Naive B cell (primary cell): ENCODE results near the gene RTN4R. TPM values are rescaled to one million over a fixed set of nuclear protein-coding genes. Genes with fewer than 3 reads are reported as not detected.

ENCODE experiments used
- ATAC-seq, 2 donors: fragments of 150-1000 bp; cut with Tn5 transposase; 2 replicates each; pipeline ENCODE4 v1.10.0; 2021; ENCODE audit warnings: low read depth in 2 of 2, mild to moderate bottlenecking in 2 of 2, moderate library complexity in 2 of 2
- DNase-seq: peaks from one replicate; pipeline ENCODE4 v3.0.0; 2022
- H3K27ac Mint-ChIP-seq, 6 donors: one replicate each; pipeline ENCODE4 v1.8.0; 2020 to 2022; ENCODE audit warnings: mild to moderate bottlenecking in 6 of 6, mixed read lengths in 6 of 6, moderate library complexity in 5 of 6, inconsistent platforms in 2 of 6
- H3K27me3 Mint-ChIP-seq, 3 donors: one replicate each; pipeline ENCODE4 v1.8.0; 2021 to 2022; ENCODE audit warnings: mixed read lengths in 3 of 3, mild to moderate bottlenecking in 1 of 3
- H3K36me3 Mint-ChIP-seq, 2 donors: one replicate each; pipeline ENCODE4 v1.8.0; 2020 to 2022; ENCODE audit warnings: mixed read lengths in 2 of 2, inconsistent platforms in 1 of 2, mild to moderate bottlenecking in 1 of 2
- H3K4me1 Mint-ChIP-seq, 3 donors: one replicate each; pipeline ENCODE4 v1.8.0; 2020 to 2022; ENCODE audit warnings: mixed read lengths in 3 of 3, inconsistent platforms in 1 of 3, mild to moderate bottlenecking in 1 of 3, moderate library complexity in 1 of 3
- H3K4me3 Mint-ChIP-seq, 8 donors: one replicate each; pipeline ENCODE4 v1.8.0; 2020 to 2022; ENCODE audit warnings: mild to moderate bottlenecking in 8 of 8, mixed read lengths in 8 of 8, moderate library complexity in 8 of 8, inconsistent platforms in 2 of 8
- H3K9me3 Mint-ChIP-seq, 7 donors: one replicate each; pipeline ENCODE4 v1.8.0; 2020 to 2022; ENCODE audit warnings: mixed read lengths in 7 of 7, mild to moderate bottlenecking in 5 of 7, inconsistent platforms in 2 of 7, moderate library complexity in 1 of 7
- polyA plus RNA-seq, 6 donors: library from polyadenylated mRNA; unstranded; fragments of 300-500 nt; fragmentation: Illumina TruSeq; gene quantifications; one replicate each; pipeline ENCODE4 v1.2.3, GENCODE V29; 2021; ENCODE audit warnings: low read depth in 6 of 6

RTN4R gene
- polyA plus RNA-seq, 6 donors from 2014 or later: not detected

DNA sequence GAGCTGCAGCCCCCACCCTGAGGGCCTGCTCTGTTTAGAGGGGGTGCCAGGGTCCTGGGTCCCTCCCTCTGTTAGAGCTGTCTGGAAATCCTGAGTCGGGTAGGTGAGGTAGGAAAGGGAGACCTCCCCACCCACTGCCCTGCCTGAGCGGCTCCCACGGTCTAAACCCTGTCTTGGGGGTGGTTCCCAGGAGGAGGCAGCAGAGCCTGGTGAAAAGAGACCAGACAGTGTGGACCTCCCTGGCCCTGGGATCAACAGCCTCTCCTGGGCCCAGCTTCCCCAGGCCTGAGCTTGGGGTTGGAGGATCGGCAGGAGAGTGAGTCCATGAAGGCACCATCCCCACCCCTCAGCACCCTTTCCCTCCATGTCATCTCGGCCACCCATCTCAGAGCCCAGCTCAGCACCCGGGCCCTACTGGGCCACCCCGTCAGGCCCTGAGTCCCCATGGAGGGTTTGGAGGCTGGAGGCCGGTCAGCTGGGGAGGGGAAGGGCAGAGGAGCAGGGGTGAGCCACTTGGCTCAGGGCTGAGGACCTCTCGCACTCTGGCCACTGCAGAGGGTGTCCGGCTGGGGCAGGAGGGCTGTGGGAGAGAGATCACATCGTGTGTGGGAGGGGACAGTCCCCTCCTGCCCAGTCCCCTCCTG lies 37.2 kb downstream of the RTN4R start:
- DNase-seq (no peak), ATAC-seq (no peak)
- H3K4me3 Mint-ChIP-seq: no peak overlapping the region
- H3K27ac Mint-ChIP-seq: no peak overlapping the region
- no peaks in the 10 kb centered on the region for H3K36me3 Mint-ChIP-seq
- no peaks in the 10 kb centered on the region for H3K27me3 Mint-ChIP-seq
- peaks cover 0 to 1% (median 0%) of the 10 kb centered on the region in 3 donors for H3K4me1 Mint-ChIP-seq
- H3K9me3 Mint-ChIP-seq: no peaks in the 10 kb centered on the region

GRCh38 chr22:20229916-20230775 lies 38.0 kb downstream of the RTN4R start:
- Mint-ChIP-seq H3K36me3 (no peaks in the 10 kb centered on the region), H3K27me3 (no peaks in the 10 kb centered on the region), H3K4me3 (no peak overlapping the region), H3K4me1 (peaks cover 0 to 4% (median 0%) of the 10 kb centered on the region in 3 donors), H3K9me3 (peaks cover 0 to 3% (median 0%) of the 10 kb centered on the region in 7 donors), H3K27ac (peak overlapping the region in 1 of 6 donors; percentile 24)
- no peak for DNase-seq
- ATAC-seq: no peak

GRCh38 chr22:20228939-20229272 lies 39.2 kb downstream of the RTN4R start:
- DNase-seq: no peak
- no peaks in the 10 kb centered on the region for H3K36me3 Mint-ChIP-seq
- no peak overlapping the region for H3K4me3 Mint-ChIP-seq
- H3K4me1 Mint-ChIP-seq: peaks cover 0 to 5% (median 4%) of the 10 kb centered on the region in 3 donors
- H3K9me3 Mint-ChIP-seq: peaks cover 0 to 7% (median 2%) of the 10 kb centered on the region in 7 donors
- H3K27ac Mint-ChIP-seq: no peak overlapping the region
- ATAC-seq: no peak
- no peaks in the 10 kb centered on the region for H3K27me3 Mint-ChIP-seq

DNA sequence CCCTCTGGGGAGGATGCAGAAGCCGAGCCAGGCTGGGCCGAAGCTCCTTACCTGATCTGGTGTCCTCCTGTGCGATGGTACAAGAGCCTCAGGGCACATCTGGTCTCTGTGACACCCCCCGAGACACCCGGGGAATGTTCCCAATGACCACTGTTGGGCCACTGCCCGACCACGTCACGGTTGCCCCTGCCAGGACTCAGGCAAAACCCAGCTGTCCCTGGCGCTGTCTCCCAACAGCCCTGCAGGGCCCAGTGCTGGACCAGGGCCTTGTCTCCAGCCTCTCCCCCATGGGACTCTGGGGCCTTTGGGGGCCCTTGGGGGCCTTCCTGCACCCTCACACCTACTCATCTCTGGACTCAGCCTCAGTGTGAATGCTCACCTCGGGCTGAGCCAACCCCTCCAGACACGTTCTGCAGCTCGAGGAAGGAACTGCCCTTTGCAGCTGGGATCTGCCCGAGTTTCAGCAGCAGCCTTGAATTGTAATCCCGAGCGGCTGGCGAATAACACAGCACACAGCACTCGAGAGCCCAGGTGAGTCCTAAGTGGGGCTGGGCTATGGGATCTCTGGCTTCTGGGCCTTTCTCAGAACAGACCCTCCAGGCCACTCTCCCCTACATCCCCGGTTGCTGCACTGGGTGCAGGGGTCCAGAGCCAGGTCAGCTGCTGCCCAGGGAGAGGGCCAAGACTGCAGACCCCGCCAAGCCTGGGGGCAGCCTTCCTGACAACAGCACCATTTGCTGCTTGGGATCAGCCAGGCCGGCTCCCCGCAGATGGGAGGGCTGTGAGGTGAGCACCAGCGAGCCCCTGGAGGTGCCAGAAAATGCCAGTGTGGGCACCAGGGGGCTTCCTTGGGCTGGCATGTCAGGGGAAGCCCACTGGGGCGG lies 39.8 kb downstream of the RTN4R start:
- Mint-ChIP-seq H3K27me3 (no peaks in the 10 kb centered on the region), H3K4me1 (peaks cover 0 to 5% (median 4%) of the 10 kb centered on the region in 3 donors), H3K27ac (no peak overlapping the region), H3K4me3 (no peak overlapping the region), H3K9me3 (peaks cover 0 to 7% (median 2%) of the 10 kb centered on the region in 7 donors), H3K36me3 (no peaks in the 10 kb centered on the region)
- ATAC-seq: no peak
- no peak for DNase-seq

DNA sequence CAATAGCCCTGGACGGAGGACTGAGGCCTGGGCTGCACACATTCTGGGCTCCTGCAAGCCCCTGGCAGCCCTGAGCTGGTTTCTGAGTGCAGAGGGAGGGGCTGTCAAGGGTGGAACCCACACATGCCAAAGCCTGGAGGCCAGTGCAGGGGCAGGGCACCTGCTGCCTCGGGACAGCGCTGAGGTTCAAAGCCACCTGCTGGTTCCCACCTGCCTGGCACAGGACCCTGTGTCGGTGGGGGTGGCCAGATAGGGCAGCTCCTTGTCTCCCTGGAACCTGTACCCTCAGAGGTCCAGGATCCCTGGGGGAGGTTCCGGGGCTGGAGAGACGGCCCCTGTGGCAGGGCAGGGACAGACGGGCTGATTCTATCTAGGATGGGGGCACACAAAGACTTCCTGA lies 40.8 kb downstream of the RTN4R start:
- Mint-ChIP-seq H3K4me3 (no peak overlapping the region), H3K27me3 (no peaks in the 10 kb centered on the region), H3K9me3 (peaks cover 0 to 7% (median 2%) of the 10 kb centered on the region in 7 donors), H3K4me1 (peaks cover 0 to 5% (median 4%) of the 10 kb centered on the region in 3 donors), H3K27ac (no peak overlapping the region), H3K36me3 (no peaks in the 10 kb centered on the region)
- ATAC-seq: no peak
- no peak for DNase-seq

DNA sequence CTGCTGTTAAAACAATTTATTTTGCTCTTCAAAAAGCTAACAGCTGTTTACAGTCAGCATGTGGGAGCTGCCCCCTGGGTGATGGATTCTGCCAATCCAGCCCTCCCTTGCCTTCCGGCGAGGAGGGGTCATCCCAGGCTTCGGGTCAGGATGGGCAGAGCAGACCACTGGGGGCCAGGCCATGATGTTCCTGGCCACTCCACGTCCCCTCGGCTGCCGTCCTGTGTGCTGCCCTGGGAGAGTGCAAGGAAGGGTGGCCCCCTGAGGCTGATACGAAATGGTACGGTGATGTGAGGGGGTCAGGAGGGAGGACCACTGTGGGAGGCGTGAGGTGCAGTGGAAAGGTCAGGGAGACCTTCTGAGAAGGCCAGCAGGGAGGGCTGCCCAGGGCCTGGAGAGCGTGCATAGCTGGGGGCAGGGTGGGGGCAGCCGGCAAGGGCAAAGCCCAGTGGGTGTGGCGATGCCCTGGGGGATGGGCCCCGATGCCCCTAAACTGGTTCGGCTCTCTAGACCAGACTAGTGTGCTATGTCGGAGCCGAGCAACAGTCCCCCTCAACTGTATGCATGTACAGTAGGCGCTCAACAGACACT lies 41.3 kb downstream of the RTN4R start:
- Mint-ChIP-seq H3K4me1 (peaks cover 0 to 5% (median 4%) of the 10 kb centered on the region in 3 donors), H3K9me3 (peaks cover 0 to 7% (median 2%) of the 10 kb centered on the region in 7 donors), H3K27me3 (no peaks in the 10 kb centered on the region), H3K36me3 (no peaks in the 10 kb centered on the region), H3K27ac (no peak overlapping the region), H3K4me3 (no peak overlapping the region)
- ATAC-seq: no peak
- no peak for DNase-seq

- H3K36me3 Mint-ChIP-seq: no peaks in the 10 kb centered on the region
These were observed 41.9 kb downstream of the RTN4R start for GRCh38 chr22:20226077-20226716.

GRCh38 chr22:20225693-20225966 lies 42.5 kb downstream of the RTN4R start:
- ATAC-seq (no peak), DNase-seq (no peak)
- Mint-ChIP-seq H3K4me3 (no peak overlapping the region), H3K4me1 (peaks cover 0 to 5% (median 4%) of the 10 kb centered on the region in 3 donors), H3K27me3 (no peaks in the 10 kb centered on the region), H3K9me3 (peaks cover 0 to 7% (median 2%) of the 10 kb centered on the region in 7 donors), H3K36me3 (no peaks in the 10 kb centered on the region), H3K27ac (no peak overlapping the region)

More at GRCh38 chr22:20226077-20226716, 41.9 kb downstream of the RTN4R start:
- ATAC-seq (no peak), DNase-seq (no peak)
- Mint-ChIP-seq H3K4me1 (peaks cover 0 to 5% (median 4%) of the 10 kb centered on the region in 3 donors), H3K4me3 (no peak overlapping the region), H3K27me3 (no peaks in the 10 kb centered on the region), H3K9me3 (peaks cover 0 to 7% (median 2%) of the 10 kb centered on the region in 7 donors), H3K27ac (no peak overlapping the region)

GRCh38 chr22:20224917-20225692 lies 43.0 kb downstream of the RTN4R start:
- no peak for ATAC-seq
- DNase-seq: no peak
- H3K27me3 Mint-ChIP-seq: no peaks in the 10 kb centered on the region

DNA sequence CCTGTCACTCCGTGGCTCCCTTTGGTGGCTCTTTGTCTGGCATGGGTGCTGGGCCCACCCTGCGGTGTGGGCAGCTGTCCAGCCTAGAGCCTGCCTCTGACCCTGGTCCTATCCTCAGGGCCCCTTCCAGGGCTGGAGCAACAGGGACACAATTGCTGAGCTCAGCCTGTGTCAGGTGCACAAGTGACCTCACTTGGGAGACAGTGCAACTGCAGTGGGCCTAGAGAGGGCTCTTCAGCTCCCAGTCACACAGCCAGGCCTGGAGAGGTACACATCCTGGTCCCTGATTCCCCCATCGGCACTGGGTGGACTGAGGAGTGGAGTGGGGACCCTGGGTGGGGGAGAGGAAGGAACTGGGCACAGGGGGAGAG lies 43.9 kb downstream of the RTN4R start:
- DNase-seq (no peak), ATAC-seq (no peak)
- H3K9me3 Mint-ChIP-seq: peaks cover 0 to 7% (median 2%) of the 10 kb centered on the region in 7 donors
- no peaks in the 10 kb centered on the region for H3K27me3 Mint-ChIP-seq
- peaks cover 0 to 5% (median 4%) of the 10 kb centered on the region in 3 donors for H3K4me1 Mint-ChIP-seq
- H3K4me3 Mint-ChIP-seq: no peak overlapping the region
- no peak overlapping the region for H3K27ac Mint-ChIP-seq
- H3K36me3 Mint-ChIP-seq: no peaks in the 10 kb centered on the region

More at GRCh38 chr22:20224917-20225692, 43.0 kb downstream of the RTN4R start:
- Mint-ChIP-seq H3K4me3 (no peak overlapping the region), H3K27ac (peak overlapping the region in 1 of 6 donors; percentile 70), H3K9me3 (peaks cover 0 to 7% (median 2%) of the 10 kb centered on the region in 7 donors), H3K4me1 (peaks cover 0 to 5% (median 4%) of the 10 kb centered on the region in 3 donors), H3K36me3 (no peaks in the 10 kb centered on the region)

- H3K4me3 Mint-ChIP-seq: no peak overlapping the region
- no peaks in the 10 kb centered on the region for H3K36me3 Mint-ChIP-seq
- H3K9me3 Mint-ChIP-seq: peaks cover 0 to 7% (median 2%) of the 10 kb centered on the region in 7 donors
- DNase-seq (no peak), ATAC-seq (no peak)
- peaks cover 0 to under 1% (median under 1%) of the 10 kb centered on the region in 3 donors for H3K27me3 Mint-ChIP-seq
- H3K27ac Mint-ChIP-seq: peak overlapping the region in 1 of 6 donors; percentile 70
- H3K4me1 Mint-ChIP-seq: peaks cover 0 to 5% (median 4%) of the 10 kb centered on the region in 3 donors
These were observed 44.5 kb downstream of the RTN4R start for GRCh38 chr22:20223421-20224255.
